CD8-positive, alpha-beta memory T cell (primary cell): ENCODE data around the gene FEZF2. TPM values are rescaled to one million over a fixed set of nuclear protein-coding genes. Genes with fewer than 3 reads are reported as not detected.

Experiments
- CTCF ChIA-PET: fragments of 350-600 bp; sonication (Branson Sonifier 250); formaldehyde crosslinking; loops from one replicate; lab custom pipeline; 2021; ENCODE audit warnings: antibody characterized with exemption; lab: Charles Lee
- POLR2A ChIA-PET: fragments of 350-600 bp; sonication (Branson Sonifier 250); formaldehyde crosslinking; loops from one replicate; lab custom pipeline; 2021; ENCODE audit warnings: antibody characterized with exemption; lab: Charles Lee
- DNase-seq, 5 donors: peaks; one replicate each; pipeline versions ENCODE4 v3.0.0 to v3.0.0-alpha.2; 2020 to 2022; ENCODE audit warnings: mixed read lengths in 1 of 5
- H3K27ac ChIP-seq: one replicate; pipeline ENCODE4 v1.7.0; 2013; ENCODE audit warnings: low read depth, mild to moderate bottlenecking, low read length, moderate library complexity
- H3K27me3 ChIP-seq: 2 replicates; pipeline ENCODE4 v1.7.0; 2013; ENCODE audit warnings: low read length, mild to moderate bottlenecking; ENCODE audit not compliant: insufficient read depth, poor library complexity, severe bottlenecking
- H3K36me3 ChIP-seq: 2 replicates; pipeline ENCODE4 v1.7.0; 2013; ENCODE audit warnings: mild to moderate bottlenecking, low read length, moderate library complexity; ENCODE audit not compliant: insufficient read depth
- H3K4me1 ChIP-seq: 2 replicates; pipeline ENCODE4 v1.7.0; 2013; ENCODE audit warnings: mild to moderate bottlenecking, low read length, moderate library complexity; ENCODE audit not compliant: insufficient read depth
- H3K4me3 ChIP-seq: 2 replicates; pipeline ENCODE4 v1.7.0; 2013; ENCODE audit warnings: mild to moderate bottlenecking, low read length
- H3K9me3 ChIP-seq: 2 replicates; pipeline ENCODE4 v1.7.0; 2013; ENCODE audit warnings: mild to moderate bottlenecking, low read length
- H3K27ac Mint-ChIP-seq, 8 donors: one replicate each; pipeline ENCODE4 v1.8.0; 2020 to 2021; ENCODE audit warnings: mixed read lengths in 8 of 8, mild to moderate bottlenecking in 6 of 8, inconsistent platforms in 3 of 8, moderate library complexity in 3 of 8
- H3K27me3 Mint-ChIP-seq, 2 donors: one replicate each; pipeline ENCODE4 v1.8.0; 2020 to 2021; ENCODE audit warnings: mixed read lengths in 2 of 2, mild to moderate bottlenecking in 1 of 2, moderate library complexity in 1 of 2
- H3K36me3 Mint-ChIP-seq, 3 donors: one replicate each; pipeline ENCODE4 v1.8.0; 2020 to 2021; ENCODE audit warnings: mixed read lengths in 3 of 3, inconsistent platforms in 1 of 3, mild to moderate bottlenecking in 1 of 3
- H3K4me1 Mint-ChIP-seq, 3 donors: one replicate each; pipeline ENCODE4 v1.8.0; 2020 to 2021; ENCODE audit warnings: mixed read lengths in 3 of 3, inconsistent platforms in 1 of 3, mild to moderate bottlenecking in 1 of 3
- H3K4me3 Mint-ChIP-seq, 7 donors: one replicate each; pipeline ENCODE4 v1.8.0; 2020 to 2021; ENCODE audit warnings: mixed read lengths in 7 of 7, mild to moderate bottlenecking in 6 of 7, moderate library complexity in 4 of 7, inconsistent platforms in 2 of 7
- H3K9me3 Mint-ChIP-seq, 5 donors: one replicate each; pipeline ENCODE4 v1.8.0; 2020 to 2022; ENCODE audit warnings: mixed read lengths in 5 of 5, mild to moderate bottlenecking in 3 of 5, moderate library complexity in 2 of 5, inconsistent platforms in 1 of 5
- polyA plus RNA-seq: library from polyadenylated mRNA; unstranded; fragments of 300-500 nt; fragmentation: Illumina TruSeq; gene quantifications from one replicate; pipeline ENCODE4 v1.2.3, GENCODE V29; 2021
- total RNA-seq, 2 experiments: library from RNA; stranded (reverse); gene quantifications; one replicate each; pipeline ENCODE4 v1.2.3, GENCODE V29; 2021

Gene FEZF2
- total and polyA plus RNA-seq, 3 experiments from 2014 or later, result not detected

DNA sequence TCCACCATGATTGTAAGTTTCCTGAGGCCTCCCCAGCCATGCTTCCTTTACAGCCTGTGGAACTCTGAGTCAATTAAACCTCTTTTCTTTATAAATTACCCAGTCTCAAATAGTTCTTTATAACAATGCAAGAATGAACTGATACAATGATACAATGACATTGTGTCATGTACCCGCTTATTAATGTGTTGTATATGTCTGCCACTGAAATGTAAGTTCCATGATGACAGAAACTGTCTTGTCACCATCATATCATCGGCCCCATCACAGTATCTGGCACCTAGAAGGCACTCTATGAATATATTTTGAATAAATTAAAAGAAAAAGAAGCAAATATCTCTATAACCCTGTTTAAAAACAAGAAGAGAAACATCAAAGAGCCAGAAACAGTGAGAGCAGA, 29.6 kb downstream of the FEZF2 start:
- CTCF ChIA-PET, result no interaction called here
- no peaks in the 10 kb centered on the region for H3K9me3 ChIP-seq
- no peaks in the 10 kb centered on the region for H3K36me3 Mint-ChIP-seq
- H3K4me1 Mint-ChIP-seq, result no peaks in the 10 kb centered on the region
- no peaks in the 10 kb centered on the region for H3K27me3 Mint-ChIP-seq
- H3K27ac ChIP-seq, result no peak overlapping the region
- H3K36me3 ChIP-seq, result no peaks in the 10 kb centered on the region
- no peak overlapping the region for H3K4me3 ChIP-seq
- H3K9me3 Mint-ChIP-seq, result peaks cover 0 to 14% (median 0%) of the 10 kb centered on the region in 5 donors
- H3K4me3 Mint-ChIP-seq, result no peak overlapping the region
- POLR2A ChIA-PET, result no interaction called here
- H3K4me1 ChIP-seq, result no peaks in the 10 kb centered on the region
- DNase-seq, result no peak
- H3K27ac Mint-ChIP-seq, result no peak overlapping the region
- H3K27me3 ChIP-seq, result no peaks in the 10 kb centered on the region

DNA sequence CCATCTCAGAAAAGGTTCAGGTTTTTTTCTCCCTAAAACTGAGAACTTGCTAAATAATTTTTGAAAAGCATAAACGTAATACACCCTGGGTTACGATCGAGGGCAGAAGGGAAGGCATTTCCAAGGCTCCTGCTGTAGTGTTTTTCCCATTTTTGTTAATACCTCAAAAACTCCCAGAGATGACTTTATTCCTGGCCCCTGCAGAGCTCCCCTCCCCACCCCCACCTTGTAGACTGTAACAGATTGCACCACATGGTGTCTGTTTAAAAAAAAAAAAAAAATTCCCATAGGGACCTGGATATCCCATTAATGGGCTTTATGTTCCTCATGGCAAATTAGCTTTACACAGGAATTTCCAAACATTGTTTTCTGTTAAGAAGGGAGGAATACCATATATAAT, 38.2 kb downstream of the FEZF2 start:
- Mint-ChIP-seq H3K27me3 (no peaks in the 10 kb centered on the region), H3K4me3 (no peak overlapping the region), H3K27ac (no peak overlapping the region), H3K36me3 (no peaks in the 10 kb centered on the region), H3K9me3 (peaks cover 0 to 2% (median 0%) of the 10 kb centered on the region in 5 donors), H3K4me1 (no peaks in the 10 kb centered on the region)
- Histone ChIP-seq H3K27me3 (no peaks in the 10 kb centered on the region), H3K9me3 (no peaks in the 10 kb centered on the region), H3K4me1 (no peaks in the 10 kb centered on the region), H3K4me3 (no peak overlapping the region), H3K27ac (no peak overlapping the region), H3K36me3 (no peaks in the 10 kb centered on the region)
- ChIA-PET CTCF (no interaction called here), POLR2A (no interaction called here)
- DNase-seq, result no peak

DNA sequence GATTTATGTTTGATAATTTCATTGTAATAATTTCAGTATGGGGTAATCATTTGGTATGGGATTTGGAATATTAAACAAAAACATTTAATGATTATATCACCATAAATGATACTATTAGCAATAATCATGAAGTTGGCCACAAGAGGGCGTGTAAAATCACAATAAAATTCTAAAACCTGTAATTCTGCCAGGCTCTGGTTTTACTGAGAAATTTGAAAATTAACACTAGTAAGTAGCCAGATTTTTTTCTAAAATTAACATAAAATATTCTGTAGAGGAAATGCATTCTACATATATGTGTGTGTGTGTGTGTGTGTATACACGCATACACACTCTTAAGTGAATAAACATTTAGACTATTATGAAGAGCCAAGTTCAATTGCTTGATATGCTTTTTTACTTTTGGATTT, 40.5 kb downstream of the FEZF2 start:
- CTCF ChIA-PET, result no interaction called here
- Histone ChIP-seq H3K27me3 (no peaks in the 10 kb centered on the region), H3K36me3 (no peaks in the 10 kb centered on the region), H3K9me3 (no peaks in the 10 kb centered on the region), H3K4me1 (no peaks in the 10 kb centered on the region), H3K27ac (no peak overlapping the region), H3K4me3 (no peak overlapping the region)
- DNase-seq, result peak in 1 of 5 donors; percentile 5
- Mint-ChIP-seq H3K27ac (no peak overlapping the region), H3K4me3 (no peak overlapping the region), H3K9me3 (no peaks in the 10 kb centered on the region), H3K27me3 (no peaks in the 10 kb centered on the region), H3K4me1 (no peaks in the 10 kb centered on the region), H3K36me3 (peaks cover 0 to 1% (median 0%) of the 10 kb centered on the region in 3 donors)
- POLR2A ChIA-PET, result no interaction called here

DNA sequence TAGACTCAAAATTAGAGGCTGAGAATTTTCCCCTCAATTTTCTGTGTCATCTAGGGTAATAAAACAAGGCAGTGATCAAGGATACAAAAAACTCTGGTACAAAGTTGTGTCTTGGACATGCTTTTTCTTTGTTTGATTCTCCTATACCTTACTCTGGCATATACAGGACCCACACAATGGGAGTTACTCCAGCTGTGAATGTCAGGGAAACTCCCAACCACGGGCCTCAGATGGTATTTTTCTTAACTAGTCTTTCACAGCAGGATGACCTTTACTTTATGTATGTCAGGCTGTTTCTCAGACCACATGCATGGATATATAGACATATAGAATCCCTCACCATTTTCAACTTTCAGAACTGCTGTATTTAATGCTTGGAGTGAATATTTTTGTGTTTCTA, 41.3 kb downstream of the FEZF2 start:
- Mint-ChIP-seq H3K36me3 (peaks cover 0 to 1% (median 0%) of the 10 kb centered on the region in 3 donors), H3K27me3 (no peaks in the 10 kb centered on the region), H3K4me1 (no peaks in the 10 kb centered on the region), H3K4me3 (no peak overlapping the region), H3K27ac (no peak overlapping the region), H3K9me3 (no peaks in the 10 kb centered on the region)
- Histone ChIP-seq H3K4me1 (no peaks in the 10 kb centered on the region), H3K27ac (no peak overlapping the region), H3K27me3 (no peaks in the 10 kb centered on the region), H3K9me3 (no peaks in the 10 kb centered on the region), H3K4me3 (no peak overlapping the region), H3K36me3 (no peaks in the 10 kb centered on the region)
- no peak for DNase-seq
- POLR2A ChIA-PET, result no interaction called here
- CTCF ChIA-PET, result no interaction called here

DNA sequence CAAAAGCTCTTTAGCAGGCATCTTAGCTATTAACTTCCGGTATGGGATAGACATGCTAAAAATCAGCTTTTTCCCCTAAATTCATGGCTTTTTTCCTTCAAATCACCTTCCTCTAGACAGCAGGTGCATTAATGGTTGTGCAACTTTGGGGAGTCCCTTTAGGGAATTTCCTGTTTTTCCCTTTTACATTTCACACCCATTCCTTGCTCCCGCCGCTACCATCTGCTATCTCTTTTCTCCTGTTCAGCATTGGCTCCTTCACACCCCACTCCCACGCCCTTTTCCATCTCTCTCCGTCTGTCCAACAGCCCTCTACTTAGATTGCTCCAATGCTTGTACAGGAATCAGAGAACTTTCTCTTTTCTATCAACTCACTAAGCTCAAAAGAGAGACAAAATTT, 43.4 kb downstream of the FEZF2 start:
- no peak for DNase-seq
- Histone ChIP-seq H3K4me3 (no peak overlapping the region), H3K4me1 (no peaks in the 10 kb centered on the region), H3K9me3 (no peaks in the 10 kb centered on the region), H3K27me3 (no peaks in the 10 kb centered on the region), H3K27ac (no peak overlapping the region), H3K36me3 (no peaks in the 10 kb centered on the region)
- CTCF ChIA-PET, result no interaction called here
- Mint-ChIP-seq H3K27ac (no peak overlapping the region), H3K27me3 (no peaks in the 10 kb centered on the region), H3K9me3 (no peaks in the 10 kb centered on the region), H3K36me3 (peaks cover 0 to 1% (median 0%) of the 10 kb centered on the region in 3 donors), H3K4me1 (no peaks in the 10 kb centered on the region), H3K4me3 (no peak overlapping the region)
- POLR2A ChIA-PET, result no interaction called here

DNA sequence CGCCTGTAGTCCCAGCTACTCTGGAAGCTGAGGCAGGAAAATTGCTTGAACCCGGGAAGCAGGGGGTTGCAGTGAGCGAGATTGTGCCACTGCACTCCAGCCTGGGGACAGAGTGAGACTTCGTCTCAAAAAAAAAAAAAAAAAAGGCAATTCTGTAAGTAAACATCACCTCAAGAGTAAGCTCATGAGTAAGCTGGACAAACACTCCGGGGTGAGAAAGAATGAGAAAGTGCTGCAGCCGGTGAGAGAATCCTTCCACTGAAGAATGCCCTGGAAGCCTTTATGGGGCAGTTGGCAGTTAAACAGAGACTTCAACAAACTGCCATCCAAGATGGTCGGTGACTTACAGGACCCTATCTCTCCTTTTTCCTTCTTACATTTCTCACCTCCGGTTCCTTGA, 47.5 kb downstream of the FEZF2 start:
- POLR2A ChIA-PET, result no interaction called here
- no peaks in the 10 kb centered on the region for H3K36me3 ChIP-seq

DNA sequence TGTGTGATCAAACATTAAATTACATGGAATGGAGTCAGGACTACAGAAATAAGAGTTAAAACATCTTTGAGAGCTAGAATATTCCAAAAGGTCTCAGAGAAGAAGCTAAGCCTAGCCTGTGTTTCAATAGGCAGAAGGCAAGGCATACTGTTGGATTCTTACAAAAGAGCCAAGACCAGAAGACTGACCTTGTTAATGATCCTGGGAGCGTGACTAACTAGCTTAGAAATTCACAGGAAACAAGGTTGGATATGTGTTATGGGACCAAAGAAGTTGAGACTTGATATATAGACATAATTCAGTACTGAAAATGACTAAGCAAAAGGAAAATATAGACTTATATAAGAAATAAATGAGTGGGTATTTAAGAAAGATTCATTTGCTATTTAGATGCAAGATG, 50.1 kb downstream of the FEZF2 start:
- Histone ChIP-seq H3K9me3 (no peaks in the 10 kb centered on the region), H3K4me3 (no peak overlapping the region), H3K36me3 (no peaks in the 10 kb centered on the region), H3K27ac (no peak overlapping the region), H3K4me1 (no peaks in the 10 kb centered on the region), H3K27me3 (no peaks in the 10 kb centered on the region)
- CTCF ChIA-PET, result no interaction called here
- DNase-seq, result no peak
- peaks cover 0 to 4% (median 0%) of the 10 kb centered on the region in 3 donors for H3K36me3 Mint-ChIP-seq
- no peak overlapping the region for H3K4me3 Mint-ChIP-seq
- POLR2A ChIA-PET, result no interaction called here
- H3K27me3 Mint-ChIP-seq, result peaks cover 0 to 2% of the 10 kb centered on the region in 2 donors
- no peak overlapping the region for H3K27ac Mint-ChIP-seq
- peaks cover 3 to 7% (median 4%) of the 10 kb centered on the region in 5 donors for H3K9me3 Mint-ChIP-seq
- H3K4me1 Mint-ChIP-seq, result peaks cover 9 to 13% (median 12%) of the 10 kb centered on the region in 3 donors

More for the DNA sequence above, 47.5 kb downstream of the FEZF2 start:
- H3K27me3 ChIP-seq, result no peaks in the 10 kb centered on the region
- DNase-seq, result no peak
- peaks cover 0 to under 1% (median 0%) of the 10 kb centered on the region in 5 donors for H3K9me3 Mint-ChIP-seq
- no peak overlapping the region for H3K4me3 ChIP-seq
- no peaks in the 10 kb centered on the region for H3K9me3 ChIP-seq
- peaks cover 0 to 1% (median 0%) of the 10 kb centered on the region in 3 donors for H3K36me3 Mint-ChIP-seq
- no peaks in the 10 kb centered on the region for H3K4me1 ChIP-seq
- no peak overlapping the region for H3K27ac Mint-ChIP-seq
- no peaks in the 10 kb centered on the region for H3K4me1 Mint-ChIP-seq
- H3K27ac ChIP-seq, result no peak overlapping the region
- CTCF ChIA-PET, result no interaction called here
- H3K27me3 Mint-ChIP-seq, result no peaks in the 10 kb centered on the region
- H3K4me3 Mint-ChIP-seq, result no peak overlapping the region
